GF-D8 (cell line): Measurements from ENCODE around the gene CLCN6.

Experiments
- DNase-seq: peaks from one replicate; lab custom pipeline; 2025; lab: John Stamatoyannopoulos, UW

The CLCN6 gene

GRCh38 chr1:11856698-11857097, 50.7 kb downstream of the CLCN6 start:
- no peak for DNase-seq

DNA sequence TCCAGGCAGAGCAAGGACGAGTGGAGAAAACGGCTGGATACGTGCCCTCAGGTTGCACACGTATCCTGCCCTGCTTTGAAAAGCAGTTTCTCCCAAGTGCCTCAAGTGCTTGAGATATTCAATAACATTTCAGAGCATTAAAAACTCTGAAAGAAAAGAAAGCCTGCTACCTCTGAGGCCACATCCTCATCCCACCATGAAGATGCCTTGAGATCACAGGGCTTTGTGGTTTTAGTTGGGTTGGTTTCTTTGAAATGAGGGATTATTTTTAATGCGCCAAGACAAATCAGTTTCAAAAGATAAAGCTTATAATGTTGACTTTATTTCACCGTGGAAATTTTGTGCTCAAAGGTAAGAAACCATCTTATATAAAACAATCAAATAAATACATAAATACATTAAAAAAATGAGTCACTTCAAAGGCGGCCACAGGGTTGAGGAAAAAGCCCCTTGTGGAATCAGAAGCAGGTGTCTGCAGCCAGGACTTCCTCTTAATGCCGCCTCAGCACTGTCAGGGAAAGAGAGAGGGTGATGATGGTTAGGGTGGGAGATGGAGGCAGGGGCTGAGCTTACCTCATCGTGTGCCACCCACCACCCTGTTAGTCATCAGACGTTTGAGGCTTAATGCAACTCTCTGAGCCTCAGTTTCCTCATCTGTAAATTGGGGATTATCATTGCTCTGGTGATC, 51.3 kb downstream of the CLCN6 start:
- no peak for DNase-seq

DNA sequence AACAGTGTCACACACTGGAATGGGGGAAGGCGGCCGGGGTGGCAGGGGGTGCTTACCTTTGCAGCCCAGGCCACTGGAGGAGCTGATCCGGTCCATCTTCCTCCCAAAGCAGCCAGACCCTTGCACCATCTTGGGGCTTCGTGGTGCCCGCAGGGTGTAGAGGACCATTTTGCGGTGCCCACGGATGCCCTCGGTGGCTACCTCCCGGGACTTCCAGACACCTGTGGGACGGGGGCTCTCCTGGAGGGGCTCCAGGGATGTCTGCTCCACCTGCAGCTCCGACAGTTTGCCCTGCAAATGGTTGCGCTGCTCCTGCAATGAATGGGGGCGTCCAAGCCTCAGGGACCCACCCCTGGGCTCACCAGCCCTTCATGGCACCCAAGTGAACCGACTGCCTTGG, 52.2 kb downstream of the CLCN6 start:
- no peak for DNase-seq

DNA sequence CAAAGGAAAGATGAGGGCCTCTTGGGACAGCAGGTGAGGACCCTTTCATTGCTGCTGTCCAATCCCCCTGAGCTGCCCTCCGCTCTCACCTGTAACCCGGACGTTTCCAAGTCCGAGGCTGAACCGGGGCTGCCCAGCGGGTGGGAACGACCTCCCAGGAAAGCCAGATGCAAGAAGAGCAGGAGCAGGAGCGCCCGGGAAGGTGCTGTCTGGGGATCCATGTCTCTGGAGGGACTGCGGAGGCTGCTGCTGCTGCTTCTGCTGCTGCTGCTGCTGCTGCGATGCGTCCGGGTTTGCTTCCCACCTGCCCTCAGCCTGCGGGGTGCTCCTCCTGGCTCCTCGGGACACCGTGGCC, 52.6 kb downstream of the CLCN6 start, which contains the start of gene NPPB:
Gene NPPB, minus strand, starts transcription at position 333 of the 355 bp plus-strand sequence. Its CDS starts 112 bp downstream, at position 221.
- no peak for DNase-seq

DNA sequence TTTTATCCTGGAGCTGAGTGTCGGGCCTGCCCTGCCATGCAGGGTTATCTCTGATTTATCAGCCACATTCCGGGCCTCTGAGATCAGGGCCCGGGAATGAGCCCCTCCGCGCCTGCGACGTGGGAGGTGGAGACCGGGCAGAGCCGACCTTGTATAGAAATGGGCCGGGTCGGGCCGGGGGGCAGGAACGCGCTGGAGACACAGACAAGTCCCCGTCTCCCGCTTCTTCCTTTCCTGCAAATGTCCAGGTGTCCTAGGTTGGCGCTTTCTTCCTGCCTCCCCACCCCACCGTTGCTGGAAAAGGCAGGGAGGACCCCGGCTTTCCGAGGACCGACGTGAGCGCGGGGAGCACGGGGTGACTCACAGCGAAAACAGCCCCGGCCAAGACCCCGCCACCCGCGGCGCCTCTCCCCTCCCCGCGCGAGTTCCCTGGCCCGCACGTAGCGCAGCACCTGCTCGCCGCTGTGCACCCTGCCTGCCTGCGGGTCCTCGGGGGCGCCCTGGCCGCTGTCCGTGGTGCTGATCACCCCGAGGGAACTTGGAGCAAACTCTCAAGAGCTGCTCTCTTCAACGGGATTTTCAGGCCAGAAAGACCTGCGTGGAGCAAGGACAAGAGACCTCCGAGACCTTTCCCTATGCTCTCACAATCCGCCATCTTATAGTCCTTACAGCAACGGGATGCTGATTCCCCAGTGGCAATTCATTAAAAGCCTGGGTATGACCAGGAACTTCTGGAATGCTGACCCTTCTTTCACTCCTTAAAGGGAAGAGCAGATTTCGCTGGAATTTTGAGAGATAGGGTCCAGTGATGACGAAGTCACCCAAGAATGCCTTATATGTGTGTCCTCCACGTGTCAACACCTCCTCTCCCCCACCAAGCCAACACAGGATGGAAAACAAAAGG, 53.2 kb downstream of the CLCN6 start:
- DNase-seq, result no peak

GRCh38 chr1:11860083-11860482, 54.1 kb downstream of the CLCN6 start:
- no peak for DNase-seq

- no peak for DNase-seq
These were observed 54.6 kb downstream of the CLCN6 start for GRCh38 chr1:11860587-11860986.

- DNase-seq, result no peak
These were observed 56.9 kb downstream of the CLCN6 start for GRCh38 chr1:11862890-11863289.

DNA sequence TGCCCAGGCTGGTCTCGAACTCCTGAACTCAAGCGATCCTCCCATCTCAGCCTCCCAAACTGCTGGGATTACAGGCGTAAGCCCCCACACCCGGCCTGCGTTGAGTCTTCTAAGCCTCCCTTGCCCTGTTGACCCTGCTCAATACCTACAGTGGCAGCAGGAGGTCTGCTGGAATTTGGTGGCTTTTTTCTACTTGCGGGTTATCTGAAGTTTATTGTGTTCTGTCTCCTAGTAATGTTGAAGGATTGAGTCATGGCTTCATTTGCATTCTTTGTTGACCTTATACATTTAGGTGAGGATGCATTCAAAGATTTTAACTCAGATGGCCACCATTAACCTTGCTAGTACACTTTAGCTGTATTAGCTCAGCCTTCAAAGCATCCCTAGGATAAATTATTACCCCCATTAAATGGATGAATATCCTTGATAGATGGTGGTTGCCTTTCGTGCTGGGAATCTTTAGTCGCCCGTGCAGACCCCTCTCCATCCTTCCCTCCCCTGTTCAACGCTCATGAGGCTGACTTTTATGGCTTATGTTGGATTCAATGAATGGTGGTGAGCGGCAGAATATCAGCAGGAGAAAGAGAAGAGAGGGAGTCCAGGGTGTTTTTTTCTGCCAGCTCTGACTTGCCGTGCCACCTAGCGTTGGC, 62.5 kb downstream of the CLCN6 start:
- no peak for DNase-seq

DNA sequence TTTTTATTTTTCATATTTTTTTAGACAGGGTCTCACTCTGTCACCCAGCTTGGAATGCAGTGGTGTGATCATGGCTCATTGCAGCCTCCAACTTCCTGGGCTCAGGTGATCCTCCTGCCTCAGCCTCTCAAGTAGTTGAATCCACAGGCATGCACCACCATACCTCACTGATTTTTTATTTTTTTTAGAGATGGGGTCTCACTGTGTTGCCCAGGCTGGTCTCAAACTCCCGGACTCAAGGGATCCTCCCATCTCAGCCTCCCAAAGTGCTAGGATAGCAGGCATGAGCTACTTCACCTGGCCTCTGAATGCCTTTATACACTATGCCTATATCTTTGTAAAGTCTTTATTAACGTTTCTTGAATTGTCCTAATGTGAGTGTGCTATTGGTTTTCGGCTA, 63.1 kb downstream of the CLCN6 start:
- no peak for DNase-seq

DNA sequence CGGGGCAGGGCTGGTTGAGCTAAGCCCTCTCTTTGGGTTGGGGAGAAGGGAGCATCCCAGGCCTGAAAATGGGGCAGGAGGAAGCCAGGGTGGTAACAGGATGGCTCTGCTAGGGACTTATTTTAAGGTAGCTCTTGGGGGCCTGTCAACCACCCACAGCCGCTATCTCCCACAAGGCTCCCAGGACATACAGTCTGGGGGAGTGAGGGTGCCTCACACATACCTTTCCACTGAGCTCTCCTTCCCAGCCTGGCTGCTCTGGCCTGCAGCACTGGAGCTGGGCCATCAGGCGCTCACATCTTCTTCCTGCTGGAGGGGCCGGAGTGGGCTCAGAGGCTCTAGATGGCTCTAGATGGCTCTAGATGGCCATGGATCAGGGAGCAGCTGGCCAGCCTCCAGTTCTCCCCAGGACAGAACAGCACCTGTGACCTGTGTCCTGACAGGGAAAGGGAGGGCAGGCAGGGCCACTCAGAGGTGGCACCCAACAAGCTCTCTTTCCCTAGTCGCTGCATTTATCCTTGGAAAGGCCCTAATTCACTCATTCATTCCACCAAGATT, 63.7 kb downstream of the CLCN6 start:
- no peak for DNase-seq

DNA sequence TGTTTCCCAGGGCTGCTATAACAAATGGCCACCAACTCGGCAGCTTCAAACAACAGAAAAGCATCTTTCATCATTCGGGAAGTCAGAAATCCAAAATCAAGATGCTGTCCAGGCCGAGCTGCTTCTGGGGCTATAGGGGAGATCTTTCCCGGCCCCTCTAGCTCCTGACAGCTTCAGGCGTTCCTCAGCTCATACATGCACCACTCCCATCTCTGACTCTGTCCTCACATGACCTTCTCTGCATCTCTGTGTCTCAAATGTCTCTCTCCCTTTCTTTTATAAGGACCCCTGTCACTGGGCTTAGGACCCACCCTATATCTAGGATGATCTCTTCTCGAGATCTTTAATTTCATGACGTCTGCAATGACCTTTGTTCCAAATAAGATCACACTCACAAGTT, 66.6 kb downstream of the CLCN6 start:
- DNase-seq, result no peak

GRCh38 chr1:11873395-11874257, 67.6 kb downstream of the CLCN6 start:
- DNase-seq, result no peak

GRCh38 chr1:11874258-11874562, 68.2 kb downstream of the CLCN6 start:
- no peak for DNase-seq

DNA sequence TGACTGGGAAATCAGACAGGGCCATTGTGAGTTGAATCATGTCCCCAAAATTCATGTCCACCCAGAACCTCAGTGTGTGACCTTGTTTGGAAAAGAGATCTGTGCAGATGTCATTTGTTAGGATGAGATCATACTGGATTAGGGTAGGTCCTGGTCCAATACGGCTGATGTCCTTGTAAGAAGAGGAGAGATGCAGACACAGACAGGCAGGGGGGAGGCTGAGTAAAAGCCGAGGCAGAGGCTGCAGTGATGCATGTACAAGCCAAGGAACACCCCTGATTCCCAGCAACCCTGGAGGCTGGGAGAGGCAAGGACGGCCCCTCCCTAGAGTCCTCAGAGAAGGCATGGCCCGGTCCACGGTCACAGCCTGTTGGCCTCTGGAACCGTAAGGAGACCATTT, 68.6 kb downstream of the CLCN6 start:
- DNase-seq, result no peak

- no peak for DNase-seq
These were observed 69.1 kb downstream of the CLCN6 start for GRCh38 chr1:11875094-11875493.

DNA sequence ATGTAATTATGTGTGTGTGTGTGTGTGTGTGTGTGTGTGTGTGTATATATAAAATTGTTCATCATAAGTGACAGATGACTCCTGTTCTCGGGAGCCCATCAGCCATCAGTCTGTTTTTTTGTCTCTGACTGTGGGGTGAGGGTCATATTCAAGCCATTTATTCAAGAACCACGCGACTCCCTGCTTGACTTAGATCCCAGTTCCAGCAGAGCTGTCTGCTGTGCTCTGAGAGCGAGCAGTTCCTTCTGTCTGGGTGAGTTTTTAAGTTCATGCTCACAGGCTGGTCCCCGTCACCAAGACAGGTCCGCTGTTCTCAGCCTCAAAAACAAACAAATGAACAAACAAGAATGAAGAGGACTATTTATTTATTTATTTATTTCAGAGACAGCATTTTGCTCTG, 71.1 kb downstream of the CLCN6 start:
- no peak for DNase-seq

DNA sequence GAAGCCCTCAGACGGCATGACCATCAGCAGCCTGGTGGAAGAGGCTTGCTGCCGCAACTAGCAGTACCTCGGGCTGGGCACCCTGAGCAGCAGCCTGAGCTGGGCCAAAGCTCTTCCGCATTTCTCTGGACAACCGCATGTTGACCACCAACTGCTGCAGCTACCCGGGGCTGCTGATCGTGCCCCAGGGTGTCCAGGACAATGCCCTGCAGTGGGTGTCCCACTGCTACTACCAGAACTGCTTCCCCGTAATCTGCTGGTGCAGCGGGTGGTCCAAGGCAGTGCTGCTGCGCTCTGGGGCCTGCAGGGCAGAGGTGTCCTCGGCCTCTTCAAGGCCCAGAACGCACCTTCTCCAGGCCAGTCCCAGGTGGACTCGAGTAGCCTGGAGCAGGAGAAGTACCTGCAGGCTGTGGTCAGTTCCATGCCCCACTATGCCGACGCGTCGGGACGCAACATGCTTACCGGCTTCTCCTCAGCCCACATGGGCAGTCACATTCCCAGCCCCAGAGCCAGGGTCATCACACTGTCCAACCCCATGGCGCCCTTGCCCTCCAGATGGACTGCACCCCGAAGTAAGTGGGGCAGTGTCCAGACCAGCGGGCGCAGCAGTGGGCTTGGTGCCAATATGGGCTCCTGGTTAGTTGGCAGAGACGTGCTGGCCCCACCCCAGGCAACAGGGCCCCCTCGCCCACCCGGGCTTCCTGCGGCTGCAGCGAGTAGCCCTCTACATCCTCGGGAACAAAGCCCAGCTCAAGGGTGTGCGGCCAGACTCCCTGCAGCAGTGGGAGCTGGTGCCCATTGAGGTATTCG, 72.3 kb downstream of the CLCN6 start:
- DNase-seq, result no peak

DNA sequence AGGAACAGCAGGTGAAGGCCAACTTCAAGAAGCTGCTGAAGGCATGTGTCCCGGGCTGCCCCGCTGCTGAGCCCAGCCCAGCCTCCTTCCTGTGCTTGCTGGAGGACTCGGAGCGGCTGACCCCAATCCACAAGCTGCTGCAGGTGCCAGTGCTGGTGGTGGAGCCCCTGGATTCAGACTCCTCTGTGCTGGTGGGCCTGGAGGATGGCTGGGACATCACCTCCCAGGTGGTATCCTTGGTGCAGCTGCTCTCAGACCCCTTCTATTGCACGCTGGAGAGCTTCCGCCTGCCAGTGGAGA, 72.8 kb downstream of the CLCN6 start:
- DNase-seq, result no peak

DNA sequence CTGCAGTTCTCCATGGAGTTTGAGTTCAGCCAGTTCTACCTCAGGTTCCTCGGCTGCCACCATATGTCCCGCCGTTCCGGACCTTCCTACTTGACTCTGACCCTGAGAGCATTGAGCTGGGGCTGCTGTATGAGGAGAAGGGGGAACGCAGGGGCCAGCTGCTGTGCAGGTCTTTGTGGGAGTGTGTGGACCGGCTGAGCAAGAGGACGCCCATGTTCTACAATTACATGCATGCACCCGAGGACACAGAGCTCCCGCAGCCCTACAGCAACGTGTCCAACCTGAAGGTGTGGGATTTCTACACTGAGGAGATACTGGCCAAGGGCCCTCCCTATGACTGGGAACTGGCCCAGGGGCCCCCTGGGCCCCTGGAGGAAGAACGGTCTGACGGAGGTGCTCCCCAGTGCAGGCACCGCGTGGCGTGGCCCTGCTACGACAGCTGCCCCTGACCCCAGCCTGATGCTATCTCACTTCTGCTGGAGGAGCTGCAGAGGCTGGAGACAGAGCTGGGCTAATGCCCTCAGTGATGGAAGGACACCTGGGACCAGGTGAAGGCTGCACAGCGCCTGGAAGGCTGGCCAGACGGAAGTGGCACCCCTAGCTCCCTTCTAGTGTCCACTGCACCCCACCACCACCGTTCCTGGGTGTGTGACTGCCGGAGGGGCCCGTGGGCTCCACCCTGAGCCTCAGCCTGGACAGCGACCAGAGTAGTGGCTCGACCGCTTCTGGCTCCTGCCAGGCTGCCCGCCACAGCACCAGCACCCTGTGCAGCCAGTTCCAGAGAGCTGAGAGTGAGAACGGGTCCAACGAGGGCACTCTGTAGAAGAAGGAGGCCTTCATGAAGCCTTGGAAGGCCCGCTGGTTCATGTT, 73.6 kb downstream of the CLCN6 start:
- DNase-seq, result no peak
